PC-9 (cell line): Measurements from ENCODE around the gene DENND1A. TPM values are rescaled to one million over a fixed set of nuclear protein-coding genes. Genes with fewer than 3 reads are reported as not detected.

Source experiments
- BruUV-seq: library from RNA; stranded (reverse); fragments of 400-500 nt; replicated peaks from 2 replicates; lab custom pipeline; 2021; lab: Mats Ljungman, UMichigan
- CTCF ChIA-PET: fragments of 300-600 bp; sonication (Branson Sonifier 250); formaldehyde crosslinking; loops from one replicate; lab custom pipeline; 2022; ENCODE audit warnings: antibody characterized with exemption; lab: Charles Lee
- POLR2A ChIA-PET: fragments of 300-600 bp; sonication (Branson Sonifier 250); formaldehyde crosslinking; loops from one replicate; lab custom pipeline; 2022; ENCODE audit warnings: antibody characterized with exemption; ENCODE audit not compliant: unreplicated experiment; lab: Charles Lee
- DNase-seq, 2 experiments: peaks; one replicate each; pipeline versions ENCODE4 v3.0.0 to v3.0.0-alpha.2; 2015 to 2022; ENCODE audit warnings: mixed read lengths in 1 of 2
- H2AFZ ChIP-seq: fragments of 200-600 bp; sonication (generic); 2 replicates; pipeline ENCODE4 v1.8.1; 2017; ENCODE audit warnings: antibody characterized with exemption
- H3F3A ChIP-seq: fragments of 200-600 bp; sonication (generic); 2 replicates; pipeline ENCODE4 v1.8.1; 2017; ENCODE audit warnings: antibody characterized with exemption, mild to moderate bottlenecking, low read depth; ENCODE audit not compliant: insufficient read depth
- H3K27ac ChIP-seq: fragments of 200-600 bp; sonication (generic); 2 replicates; pipeline ENCODE4 v1.6.1; 2016; ENCODE audit warnings: mixed run types
- H3K27me3 ChIP-seq: fragments of 200-600 bp; sonication (generic); 2 replicates; pipeline ENCODE4 v1.6.1; 2016; ENCODE audit warnings: low read depth, mixed run types; ENCODE audit not compliant: insufficient read depth
- H3K36me3 ChIP-seq: fragments of 200-600 bp; sonication (generic); 2 replicates; pipeline ENCODE4 v1.6.1; 2016; ENCODE audit warnings: low read depth, mixed run types
- H3K4me1 ChIP-seq: fragments of 200-600 bp; sonication (generic); replicated peaks from 2 replicates; pipeline ENCODE4 v1.6.1; 2016; ENCODE audit warnings: mixed run types; ENCODE audit not compliant: insufficient read depth
- H3K4me2 ChIP-seq: fragments of 200-600 bp; sonication (generic); 2 replicates; pipeline ENCODE4 v1.6.1; 2017; ENCODE audit warnings: mixed run types
- H3K4me3 ChIP-seq: fragments of 200-600 bp; sonication (generic); 2 replicates; pipeline ENCODE4 v1.6.1; 2016; ENCODE audit warnings: mixed run types
- H3K79me2 ChIP-seq: fragments of 200-600 bp; sonication (generic); 2 replicates; pipeline ENCODE4 v1.6.1; 2017; ENCODE audit warnings: low read depth, mixed run types
- H3K9me2 ChIP-seq: fragments of 200-600 bp; sonication (generic); 2 replicates; pipeline ENCODE4 v1.8.1; 2017; ENCODE audit warnings: mild to moderate bottlenecking; ENCODE audit not compliant: insufficient read depth
- H3K9me3 ChIP-seq: fragments of 200-600 bp; sonication (generic); 2 replicates; pipeline ENCODE4 v1.8.1; 2016; ENCODE audit warnings: low read depth; ENCODE audit not compliant: insufficient read depth
- H4K20me1 ChIP-seq: fragments of 200-600 bp; sonication (generic); 2 replicates; pipeline ENCODE4 v1.8.1; 2017; ENCODE audit not compliant: insufficient read depth
- EZH2 ChIP-seq: fragments of 200-600 bp; sonication (generic); IDR thresholded peaks from 2 replicates; pipeline ENCODE4 v1.8.0; 2017; ENCODE audit warnings: antibody characterized with exemption, low read depth
- intact Hi-C: fragments of 100-400 bp; cut with micrococcal nuclease; formaldehyde crosslinking; loops from one replicate; pipeline ENCODE4 v1.10.0; 2022; ENCODE audit not compliant: unreplicated experiment
- total RNA-seq: library from RNA; stranded (reverse); gene quantifications from 2 replicates; pipeline ENCODE4 v1.2.3, GENCODE V29; 2021
- TF ChIP-seq, protein P1 (sequence below): fragments of 200-600 bp; sonication (generic); conservative IDR thresholded peaks from 2 replicates; pipeline ENCODE4 v1.6.1; 2017; ENCODE audit warnings: mixed run types, antibody characterized with exemption, mild to moderate bottlenecking, moderate library complexity

DENND1A gene
- total RNA-seq, 1 experiment from 2014 or later: 37.7 TPM

DNA sequence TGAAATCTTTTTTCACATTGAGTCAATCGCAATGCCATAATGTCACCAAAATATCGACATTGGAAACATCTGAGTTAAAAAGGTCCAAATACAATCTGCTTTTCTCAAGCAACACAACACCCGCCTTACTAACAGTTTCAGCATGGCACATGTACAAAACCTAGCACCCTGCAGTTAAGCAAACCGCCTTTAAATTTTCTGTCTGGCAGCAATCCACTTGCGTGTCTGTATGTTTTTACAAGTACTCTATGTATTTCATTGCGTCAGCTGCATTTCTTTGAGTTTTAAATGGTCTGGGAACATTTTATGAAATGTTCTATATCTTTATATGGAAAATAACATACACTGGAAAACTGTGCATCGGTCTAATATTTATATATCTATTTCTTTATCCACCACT, 134.6 kb downstream of the DENND1A start:
- peaks cover 13% of the 10 kb centered on the region; the same call in 1 of the 2 replicates for H4K20me1 ChIP-seq
- H2AFZ ChIP-seq: no peak overlapping the region
- TF ChIP-seq EZH2: no peak
- TF ChIP-seq, protein P1, sequence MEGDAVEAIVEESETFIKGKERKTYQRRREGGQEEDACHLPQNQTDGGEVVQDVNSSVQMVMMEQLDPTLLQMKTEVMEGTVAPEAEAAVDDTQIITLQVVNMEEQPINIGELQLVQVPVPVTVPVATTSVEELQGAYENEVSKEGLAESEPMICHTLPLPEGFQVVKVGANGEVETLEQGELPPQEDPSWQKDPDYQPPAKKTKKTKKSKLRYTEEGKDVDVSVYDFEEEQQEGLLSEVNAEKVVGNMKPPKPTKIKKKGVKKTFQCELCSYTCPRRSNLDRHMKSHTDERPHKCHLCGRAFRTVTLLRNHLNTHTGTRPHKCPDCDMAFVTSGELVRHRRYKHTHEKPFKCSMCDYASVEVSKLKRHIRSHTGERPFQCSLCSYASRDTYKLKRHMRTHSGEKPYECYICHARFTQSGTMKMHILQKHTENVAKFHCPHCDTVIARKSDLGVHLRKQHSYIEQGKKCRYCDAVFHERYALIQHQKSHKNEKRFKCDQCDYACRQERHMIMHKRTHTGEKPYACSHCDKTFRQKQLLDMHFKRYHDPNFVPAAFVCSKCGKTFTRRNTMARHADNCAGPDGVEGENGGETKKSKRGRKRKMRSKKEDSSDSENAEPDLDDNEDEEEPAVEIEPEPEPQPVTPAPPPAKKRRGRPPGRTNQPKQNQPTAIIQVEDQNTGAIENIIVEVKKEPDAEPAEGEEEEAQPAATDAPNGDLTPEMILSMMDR: no peak
- DNase-seq: no peak
- no peaks in the 10 kb centered on the region for H3K9me3 ChIP-seq
- H3K36me3 ChIP-seq: no peaks in the 10 kb centered on the region
- CTCF ChIA-PET: no interaction called here
- no peaks in the 10 kb centered on the region for H3K27me3 ChIP-seq
- no peaks in the 10 kb centered on the region for H3K9me2 ChIP-seq
- no peak overlapping the region for H3K4me3 ChIP-seq
- peaks cover 12% of the 10 kb centered on the region; the same call in 1 of the 2 replicates for H3K79me2 ChIP-seq
- POLR2A ChIA-PET: no interaction called here
- intact Hi-C loops: no loop called here
- BruUV-seq: no TSS peak
- peaks cover 10% of the 10 kb centered on the region; the same call in 1 of the 2 replicates for H3F3A ChIP-seq
- no peaks in the 10 kb centered on the region for H3K4me1 ChIP-seq
- no peak overlapping the region for H3K27ac ChIP-seq
- H3K4me2 ChIP-seq: no peak overlapping the region

DNA sequence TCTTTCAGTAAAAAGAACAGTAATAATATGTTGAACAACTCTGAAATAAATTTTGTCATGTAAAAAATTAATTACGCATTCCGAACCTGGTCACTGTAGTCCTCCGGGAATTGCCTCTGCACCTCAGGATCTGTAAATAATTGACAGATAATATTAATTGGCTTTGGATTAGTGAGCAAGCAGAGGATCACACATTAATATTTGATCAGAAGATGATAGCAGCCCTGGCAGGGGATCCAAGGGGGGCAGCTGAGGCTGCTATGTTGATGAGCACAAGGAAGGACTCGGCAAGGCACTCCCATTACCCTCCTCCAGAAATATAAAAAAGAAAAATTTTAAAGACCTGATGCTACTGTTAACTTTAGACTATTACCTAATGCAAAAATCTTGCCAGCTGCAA, 137.4 kb downstream of the DENND1A start:
- TF ChIP-seq EZH2: no peak
- TF ChIP-seq, protein P1: no peak
- Histone ChIP-seq H3K9me2 (no peaks in the 10 kb centered on the region), H3K4me3 (no peak overlapping the region), H3F3A (peaks cover 5% of the 10 kb centered on the region; the same call in 1 of the 2 replicates), H3K4me1 (no peaks in the 10 kb centered on the region), H3K9me3 (no peaks in the 10 kb centered on the region), H3K27me3 (no peaks in the 10 kb centered on the region), H3K4me2 (no peak overlapping the region), H4K20me1 (peaks cover 7% of the 10 kb centered on the region; the same call in 1 of the 2 replicates), H3K27ac (no peak overlapping the region), H2AFZ (no peak overlapping the region), H3K36me3 (no peaks in the 10 kb centered on the region), H3K79me2 (peaks cover 5% of the 10 kb centered on the region; the same call in 1 of the 2 replicates)
- ChIA-PET POLR2A (no interaction called here), CTCF (no interaction called here)
- BruUV-seq: no TSS peak
- DNase-seq: no peak
- intact Hi-C loops: no loop called here

DNA sequence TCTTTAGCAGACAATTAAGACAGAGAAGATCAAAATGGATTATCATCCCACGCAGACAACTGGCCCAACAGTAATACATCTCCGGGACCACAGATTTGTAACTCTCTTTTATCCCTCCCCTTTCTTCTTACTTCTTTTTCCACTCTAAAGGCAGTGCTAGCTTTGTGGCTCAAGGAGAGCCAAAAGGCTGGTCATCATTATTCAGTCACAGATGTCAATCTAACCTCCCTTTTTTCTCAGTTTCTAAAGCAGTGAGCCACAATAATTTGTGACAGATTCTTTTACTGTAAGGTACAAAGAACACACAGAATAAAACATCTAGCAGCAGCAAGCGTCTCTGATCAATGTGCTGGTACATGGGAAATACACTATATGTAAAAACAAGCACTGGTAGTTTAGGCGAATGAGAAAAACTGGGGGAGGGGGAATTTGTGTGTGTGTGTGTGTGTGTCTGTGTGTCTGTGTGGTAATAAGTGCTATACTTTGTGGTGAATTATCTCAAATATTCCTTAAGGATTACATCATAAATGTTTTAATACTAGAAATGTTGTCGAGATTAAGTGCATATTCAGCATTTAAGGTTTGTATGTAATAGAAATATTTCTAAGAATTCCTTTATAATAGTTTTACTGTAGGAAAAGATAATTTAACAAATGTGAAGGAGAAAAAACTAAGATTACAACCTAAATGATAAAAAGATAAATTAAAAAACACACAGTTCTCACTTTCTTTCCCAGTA, 140.2 kb downstream of the DENND1A start:
- Histone ChIP-seq H3K4me2 (no peak overlapping the region), H3K36me3 (no peaks in the 10 kb centered on the region), H4K20me1 (no peaks in the 10 kb centered on the region), H3K27me3 (no peaks in the 10 kb centered on the region), H3K4me3 (no peak overlapping the region), H3K79me2 (no peaks in the 10 kb centered on the region), H3F3A (no peaks in the 10 kb centered on the region), H3K4me1 (no peaks in the 10 kb centered on the region), H3K27ac (no peak overlapping the region), H3K9me2 (no peaks in the 10 kb centered on the region), H3K9me3 (no peaks in the 10 kb centered on the region), H2AFZ (no peak overlapping the region)
- DNase-seq: no peak
- no peak for TF ChIP-seq EZH2
- TF ChIP-seq, protein P1: no peak
- intact Hi-C loops: no loop called here
- no TSS peak for BruUV-seq
- ChIA-PET CTCF (no interaction called here), POLR2A (no interaction called here)
